Astrocyte of the spinal cord (primary cell): ENCODE data around the gene TAGLN3.

ENCODE experiments used
- DNase-seq: peaks from one replicate; pipeline ENCODE4 v3.0.0; 2011; ENCODE audit warnings: low read depth, low spot score
- H3K4me3 ChIP-seq: 2 replicates; pipeline ENCODE4 v1.5.1; 2011; ENCODE audit warnings: low read depth, mild to moderate bottlenecking, low read length, moderate library complexity
- CTCF ChIP-seq: IDR thresholded peaks from 2 replicates; pipeline ENCODE4 v1.5.1; 2012; ENCODE audit warnings: low read depth, mild to moderate bottlenecking, low read length, inconsistent platforms
- in situ Hi-C: cut with HindIII; loops from 2 replicates; pipeline ENCODE4 v1.10.0; 2017; ENCODE audit warnings: low sequenced_read_pairs

TAGLN3 gene

GRCh38 chr3:111998636-111999483, at the start of gene TAGLN3:
Gene TAGLN3, plus strand, starts transcription at chr3:111998922. Its CDS starts 501 bp downstream, at chr3:111999423.
- in situ Hi-C loops = no loop called here
- no peak for TF ChIP-seq CTCF
- H3K4me3 ChIP-seq = peak within 1 kb of the TSS; percentile 51
- peak; percentile 38 for DNase-seq

- in situ Hi-C loops = loop anchor here (25.0 kb wide), 1 partner anchor 212 kb away; no protein-coding TSS in a partner anchor
- H3K4me3 ChIP-seq = no peak overlapping the region
- TF ChIP-seq CTCF = no peak
- no peak for DNase-seq
Measured at GRCh38 chr3:111949712-111950111, 49.0 kb upstream of the TAGLN3 start.

- in situ Hi-C loops = loop anchor here (25.0 kb wide), 1 partner anchor 214 kb away; no protein-coding TSS in a partner anchor
- no peak overlapping the region for H3K4me3 ChIP-seq
- TF ChIP-seq CTCF = no peak
- DNase-seq = no peak
Measured at GRCh38 chr3:111951032-111951431, 47.7 kb upstream of the TAGLN3 start.

GRCh38 chr3:111952086-111952485, 46.6 kb upstream of the TAGLN3 start:
- TF ChIP-seq CTCF = no peak
- in situ Hi-C loops = loop anchor here (25.0 kb wide), 1 partner anchor 215 kb away; no protein-coding TSS in a partner anchor
- no peak for DNase-seq
- H3K4me3 ChIP-seq = no peak overlapping the region

GRCh38 chr3:111952866-111953450, 45.8 kb upstream of the TAGLN3 start:
- no peak for TF ChIP-seq CTCF
- in situ Hi-C loops = loop anchor here (25.0 kb wide), 1 partner anchor 216 kb away; no protein-coding TSS in a partner anchor
- DNase-seq = no peak
- no peak overlapping the region for H3K4me3 ChIP-seq

GRCh38 chr3:111954228-111954990, 44.3 kb upstream of the TAGLN3 start:
- DNase-seq = peak; percentile 50
- in situ Hi-C loops = loop anchor here (25.0 kb wide), 1 partner anchor 217 kb away; no protein-coding TSS in a partner anchor
- TF ChIP-seq CTCF = no peak
- H3K4me3 ChIP-seq = no peak overlapping the region
